ENCODE results near the gene CALCR.
A peak's percentile ranks its signal among the peaks of the same experiment; 100 is the strongest.
"Not testable (repeated sequence)": the region's sequence is repeated elsewhere in the genome, so short reads cannot be mapped to it uniquely, and the experiment has no call there.

CALCR gene

GRCh38 chr7:93559639-93560491 lies 14.7 kb downstream of the CALCR start:
- no peak for DNase-seq

- DNase-seq: no peak
Measured at GRCh38 chr7:93558705-93559614, 15.6 kb downstream of the CALCR start.

- no peak for DNase-seq
Measured at GRCh38 chr7:93551931-93552330, 22.6 kb downstream of the CALCR start.

GRCh38 chr7:93551063-93551895 lies 23.2 kb downstream of the CALCR start:
- peak; percentile 51 for DNase-seq

GRCh38 chr7:93547716-93548115 lies 26.8 kb downstream of the CALCR start:
- no peak for DNase-seq

- no peak for DNase-seq
Measured at GRCh38 chr7:93544691-93545090, 29.8 kb downstream of the CALCR start.

- DNase-seq: no peak
Measured at GRCh38 chr7:93538061-93538460, 36.5 kb downstream of the CALCR start.

GRCh38 chr7:93535616-93536015 lies 38.9 kb downstream of the CALCR start:
- DNase-seq: no peak

GRCh38 chr7:93530701-93531100 lies 43.8 kb downstream of the CALCR start:
- no peak for DNase-seq

GRCh38 chr7:93516834-93517233 lies 57.7 kb downstream of the CALCR start:
- no peak for DNase-seq

- no peak for DNase-seq
Measured at GRCh38 chr7:93515144-93515543, 59.4 kb downstream of the CALCR start.

GRCh38 chr7:93509303-93509702 lies 65.2 kb downstream of the CALCR start:
- no peak for DNase-seq

- no peak for DNase-seq
Measured at GRCh38 chr7:93503088-93503487, 71.4 kb downstream of the CALCR start.

- DNase-seq: not testable (repeated sequence)
Measured at GRCh38 chr7:93491860-93492259, 82.7 kb downstream of the CALCR start.

- no peak for DNase-seq
Measured at GRCh38 chr7:93476491-93477344, 97.8 kb downstream of the CALCR start.

- no peak for DNase-seq
Measured at GRCh38 chr7:93475811-93476210, 98.7 kb downstream of the CALCR start.

GRCh38 chr7:93471456-93471855 lies 103.1 kb downstream of the CALCR start:
- DNase-seq: no peak

GRCh38 chr7:93463764-93464163 lies 110.8 kb downstream of the CALCR start:
- no peak for DNase-seq

- no peak for DNase-seq
Measured at GRCh38 chr7:93461350-93461749, 113.2 kb downstream of the CALCR start.

- DNase-seq: no peak
Measured at GRCh38 chr7:93453262-93453661, 121.3 kb downstream of the CALCR start.

GRCh38 chr7:93448176-93448575 lies 126.3 kb downstream of the CALCR start:
- no peak for DNase-seq

- DNase-seq: no peak
Measured at GRCh38 chr7:93447509-93447908, 127.0 kb downstream of the CALCR start.
